Transverse colon (tissue), 4 donors: ENCODE measurements around the gene TOMM20.
"Not testable (repeated sequence)": the region's sequence is repeated elsewhere in the genome, so short reads cannot be mapped to it uniquely, and the experiment has no call there.

Experiments
- CTCF ChIP-seq, 5 experiments: fragments of 200-600 bp in 3 of 5; fragments of 450-650 bp in 2 of 5; sonication (generic) in 3 of 5; IDR thresholded peaks; 1 replicate in 2 of 5; 2 replicates in 3 of 5; pipeline ENCODE4 v1.5.1; 2016 to 2017; ENCODE audit warnings: antibody characterized with exemption in 5 of 5, inconsistent platforms in 3 of 5, mild to moderate bottlenecking in 2 of 5, moderate library complexity in 1 of 5
- EP300 ChIP-seq: sonication (generic); formaldehyde crosslinking; IDR thresholded peaks from one replicate; pipeline ENCODE4 v1.6.1; 2017; ENCODE audit warnings: antibody characterized with exemption, low read depth
- POLR2A ChIP-seq: fragments of 450-650 bp; IDR thresholded peaks from one replicate; pipeline ENCODE4 v1.6.1; 2016; ENCODE audit warnings: antibody characterized with exemption, mild to moderate bottlenecking, moderate library complexity
- POLR2AphosphoS5 ChIP-seq, 3 donors: sonication (generic); formaldehyde crosslinking; IDR thresholded peaks; one replicate each; pipeline ENCODE4 v1.6.1; 2016; ENCODE audit warnings: antibody characterized with exemption in 3 of 3

GRCh38 chr1:235072577-235072976 is 56.1 kb downstream of the TOMM20 start:
- TF ChIP-seq CTCF (IDR thresholded peaks at IDR 0.05); POLR2A; POLR2AphosphoS5 (IDR thresholded peaks at IDR 0.05); EP300: not testable (repeated sequence)
